COLO668 (cell line): ENCODE results near the gene PRIMPOL.
"Not testable (repeated sequence)": the region's sequence is repeated elsewhere in the genome, so short reads cannot be mapped to it uniquely, and the experiment has no call there.

Source experiments
- DNase-seq: peaks from one replicate; lab custom pipeline; 2025; ENCODE audit not compliant: unreplicated experiment; lab: John Stamatoyannopoulos, UW

The PRIMPOL gene

GRCh38 chr4:184649026-184649970 is at the start of gene PRIMPOL, which contains the start of gene CASP3:
TSS of gene PRIMPOL (plus strand) at chr4:184649738. CDS start at chr4:184657141, 7,403 bp downstream.
TSS of gene CASP3 (minus strand) at chr4:184649447. CDS start at chr4:184638453, 10,994 bp downstream.
- peak; percentile 98 for DNase-seq

- DNase-seq = not testable (repeated sequence)
These were observed 48.6 kb upstream of the PRIMPOL start for GRCh38 chr4:184600982-184601381.

- not testable (repeated sequence) for DNase-seq
These were observed 46.7 kb upstream of the PRIMPOL start for GRCh38 chr4:184602857-184603256.

- not testable (repeated sequence) for DNase-seq
These were observed 42.1 kb upstream of the PRIMPOL start for GRCh38 chr4:184607429-184607828.

- no peak for DNase-seq
These were observed 37.5 kb upstream of the PRIMPOL start for GRCh38 chr4:184612074-184612473.

GRCh38 chr4:184613405-184613804 is 36.1 kb upstream of the PRIMPOL start:
- no peak for DNase-seq

GRCh38 chr4:184614509-184614908 is 35.0 kb upstream of the PRIMPOL start:
- DNase-seq = no peak

- not testable (repeated sequence) for DNase-seq
These were observed 33.4 kb upstream of the PRIMPOL start for GRCh38 chr4:184616168-184616567.

- no peak for DNase-seq
These were observed 32.6 kb upstream of the PRIMPOL start for GRCh38 chr4:184616633-184617551.

- DNase-seq = no peak
These were observed 31.8 kb upstream of the PRIMPOL start for GRCh38 chr4:184617600-184618196.

- DNase-seq = no peak
These were observed 29.2 kb upstream of the PRIMPOL start for GRCh38 chr4:184620212-184620867.

GRCh38 chr4:184621518-184621917 is 28.0 kb upstream of the PRIMPOL start:
- no peak for DNase-seq

GRCh38 chr4:184624504-184624903 is 25.0 kb upstream of the PRIMPOL start:
- not testable (repeated sequence) for DNase-seq

GRCh38 chr4:184624972-184625554 is 24.5 kb upstream of the PRIMPOL start:
- DNase-seq = no peak

- not testable (repeated sequence) for DNase-seq
These were observed 23.5 kb upstream of the PRIMPOL start for GRCh38 chr4:184625783-184626596.

GRCh38 chr4:184628103-184628502 is 21.4 kb upstream of the PRIMPOL start:
- DNase-seq = no peak

GRCh38 chr4:184632842-184633241 is 16.7 kb upstream of the PRIMPOL start:
- DNase-seq = no peak

- no peak for DNase-seq
These were observed 14.2 kb upstream of the PRIMPOL start for GRCh38 chr4:184635381-184635780.

- DNase-seq = no peak
These were observed 13.4 kb upstream of the PRIMPOL start for GRCh38 chr4:184636144-184636543.
